Adrenal gland (tissue), 12 donors: Measurements from ENCODE around the gene CABP4. TPM values are rescaled to one million over a fixed set of nuclear protein-coding genes. Genes with fewer than 3 reads are reported as not detected.
A peak's percentile ranks its signal among the peaks of the same experiment; 100 is the strongest.

Experiments used
- DNase-seq, 7 donors: peaks; one replicate each; pipeline ENCODE4 v3.0.0-alpha.2; 2019 to 2020
- H3K27ac ChIP-seq, 5 donors: fragments of 200-600 bp; sonication (generic) in 4 of 5; 1 replicate in 3 of 5; 2 replicates in 2 of 5; pipeline versions ENCODE4 v1.5.1 to v1.8.0; 2016 to 2020; ENCODE audit warnings: mild to moderate bottlenecking in 1 of 5
- H3K27me3 ChIP-seq: fragments of 200-600 bp; 2 replicates; pipeline ENCODE4 v1.8.0; 2021
- H3K36me3 ChIP-seq, 2 donors: fragments of 200-600 bp; replicated peaks in 1 of 2; 1 replicate in 1 of 2; 2 replicates in 1 of 2; pipeline versions ENCODE4 v1.5.1 to v1.8.0; 2018 to 2022
- H3K4me1 ChIP-seq, 2 donors: fragments of 200-600 bp; replicated peaks in 1 of 2; 1 replicate in 1 of 2; 2 replicates in 1 of 2; pipeline versions ENCODE4 v1.5.1 to v1.8.0; 2018 to 2021
- H3K4me3 ChIP-seq, 4 donors: fragments of 200-600 bp; sonication (generic) in 3 of 4; one replicate each; pipeline ENCODE4 v1.5.1; 2016 to 2018
- H3K9me3 ChIP-seq, 3 donors: fragments of 200-600 bp; sonication (generic) in 1 of 3; replicated peaks in 1 of 3; 1 replicate in 2 of 3; 2 replicates in 1 of 3; pipeline versions ENCODE4 v1.5.1 to v1.8.0; 2016 to 2021
- POLR2A ChIP-seq, 2 donors: fragments of 450-650 bp; IDR thresholded peaks; one replicate each; pipeline ENCODE4 v1.6.1; 2017; ENCODE audit warnings: antibody characterized with exemption in 2 of 2, mild to moderate bottlenecking in 2 of 2, moderate library complexity in 1 of 2
- WGBS, 4 donors: extraction: QIAGEN DNeasy Blood & Tissue Kit in 2 of 4; methylation state at CpG; one replicate each; pipeline versions ENCODE4 v1.1.5 to v1.1.7; 2013 to 2017; 5-methylcytosine and 5-hydroxymethylcytosine counted together
- intact Hi-C, 2 donors: fragments of 100-400 bp; cut with DNase I; formaldehyde crosslinking; loops; one replicate each; pipeline versions ENCODE4 v1.14.1 to v1.15.0; 2022 to 2023
- polyA plus RNA-seq, 3 donors: library from polyadenylated mRNA; stranded (reverse); fragments of 200-250 nt in 2 of 3; fragments of 350-450 nt in 1 of 3; fragmentation: Illumina TruSeq in 1 of 3; extraction: RNeasy Lipid Tissue Mini Kit (QIAGEN cat#74804) in 1 of 3; gene quantifications; one replicate each; pipeline ENCODE4 v1.2.3, GENCODE V29; 2013 to 2014
- total RNA-seq, 9 donors: library from RNA; depleted of rRNA in 4 of 9; stranded (reverse); fragments of >200 nt in 4 of 9; fragments of 120-200 nt in 1 of 9; fragmentation: NEBNext Ultra II Directional in 1 of 9; extraction: Animal tissue kit (Norgen Biotek cat#: 25700) in 1 of 9; gene quantifications; one replicate each; pipeline versions ENCODE4 v1.1.0 to v1.2.4, GENCODE V29; 2013 to 2023
- TF ChIP-seq, protein P1 (sequence below), 6 experiments: fragments of 450-650 bp in 4 of 6; fragments of 200-600 bp in 2 of 6; sonication (generic) in 1 of 6; IDR thresholded peaks; 1 replicate in 5 of 6; 2 replicates in 1 of 6; pipeline versions ENCODE4 v1.5.1 to v1.8.0; 2016 to 2021; ENCODE audit warnings: antibody characterized with exemption in 6 of 6, mild to moderate bottlenecking in 2 of 6, moderate library complexity in 1 of 6
- donor health status: healthy with polysubstance abuse.
- donor health status: Bipolar disorder and iron deficiency.
- donor health status: DM: yes; HTN: yes; CAD: no.
- donor health status: DM: no; HTN: no; CAD: no.
- donor health status: DM: no; HTN: no; CAD: no.
- donor health status: DM: yes; HTN: yes; CAD: no.

The CABP4 gene
- total and polyA plus RNA-seq, 12 donors, result 0.28 to 3.8 (median 1.5) TPM; not detected in 1

DNA sequence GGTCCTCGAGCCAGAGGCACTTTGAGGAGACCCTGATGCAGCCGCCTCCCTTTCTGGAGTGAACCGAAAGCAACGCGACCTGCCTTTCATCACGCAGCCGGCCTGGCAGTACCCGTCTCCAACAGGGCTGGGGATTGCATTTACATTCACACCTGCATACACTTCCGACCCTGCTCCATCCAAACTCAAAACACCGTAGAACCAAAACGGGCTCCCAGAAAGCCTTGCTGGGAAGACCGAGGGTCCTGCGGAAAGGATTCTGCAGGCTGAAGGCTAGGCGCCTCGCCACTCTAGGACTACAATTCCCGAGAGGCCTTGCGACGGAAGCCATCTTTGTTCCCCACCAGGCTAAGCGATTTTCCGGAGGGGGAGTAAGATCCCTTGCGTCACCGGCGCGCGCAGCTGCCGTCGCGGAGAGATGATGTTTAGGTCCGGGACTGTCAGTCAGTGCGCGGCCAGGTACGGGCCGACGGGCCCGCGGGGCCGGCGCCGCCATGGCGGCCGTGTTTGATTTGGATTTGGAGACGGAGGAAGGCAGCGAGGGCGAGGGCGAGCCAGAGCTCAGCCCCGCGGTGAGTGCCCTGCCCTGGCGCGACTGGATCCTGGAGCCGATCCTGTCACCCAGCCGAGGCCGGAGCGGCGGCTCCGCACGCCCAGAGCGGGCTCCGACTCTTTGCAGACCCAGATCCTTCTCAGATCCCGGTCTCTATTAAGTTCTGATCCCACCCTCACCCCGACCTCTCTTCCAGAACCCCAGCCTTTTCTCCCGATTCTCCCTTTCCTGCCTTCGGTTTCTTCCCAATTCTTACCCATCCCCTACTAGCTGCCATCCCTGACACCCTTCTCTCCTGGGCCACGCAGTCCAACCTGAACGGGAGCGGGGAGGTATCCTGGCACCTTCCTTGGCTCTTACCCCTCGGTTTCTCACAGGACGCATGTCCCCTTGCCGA is 26.8 kb upstream of the CABP4 start, which contains the start of gene RPS6KB2:
Gene RPS6KB2 (plus strand): TSS at position 443 of the 950 bp plus-strand sequence. CDS start 52 bp downstream, at position 495.
- TF ChIP-seq, protein P1, sequence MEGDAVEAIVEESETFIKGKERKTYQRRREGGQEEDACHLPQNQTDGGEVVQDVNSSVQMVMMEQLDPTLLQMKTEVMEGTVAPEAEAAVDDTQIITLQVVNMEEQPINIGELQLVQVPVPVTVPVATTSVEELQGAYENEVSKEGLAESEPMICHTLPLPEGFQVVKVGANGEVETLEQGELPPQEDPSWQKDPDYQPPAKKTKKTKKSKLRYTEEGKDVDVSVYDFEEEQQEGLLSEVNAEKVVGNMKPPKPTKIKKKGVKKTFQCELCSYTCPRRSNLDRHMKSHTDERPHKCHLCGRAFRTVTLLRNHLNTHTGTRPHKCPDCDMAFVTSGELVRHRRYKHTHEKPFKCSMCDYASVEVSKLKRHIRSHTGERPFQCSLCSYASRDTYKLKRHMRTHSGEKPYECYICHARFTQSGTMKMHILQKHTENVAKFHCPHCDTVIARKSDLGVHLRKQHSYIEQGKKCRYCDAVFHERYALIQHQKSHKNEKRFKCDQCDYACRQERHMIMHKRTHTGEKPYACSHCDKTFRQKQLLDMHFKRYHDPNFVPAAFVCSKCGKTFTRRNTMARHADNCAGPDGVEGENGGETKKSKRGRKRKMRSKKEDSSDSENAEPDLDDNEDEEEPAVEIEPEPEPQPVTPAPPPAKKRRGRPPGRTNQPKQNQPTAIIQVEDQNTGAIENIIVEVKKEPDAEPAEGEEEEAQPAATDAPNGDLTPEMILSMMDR (IDR thresholded peaks at IDR 0.05), result peak in 1 of 6 experiments; percentile 2
- TF ChIP-seq POLR2A (IDR thresholded peaks at IDR 0.05), result peak; percentile 92 to 94
- WGBS, 4 donors, result 0% methylated on average over 47 to 68 of the region's 68 CpGs
- intact Hi-C loops, result no loop called here

DNA sequence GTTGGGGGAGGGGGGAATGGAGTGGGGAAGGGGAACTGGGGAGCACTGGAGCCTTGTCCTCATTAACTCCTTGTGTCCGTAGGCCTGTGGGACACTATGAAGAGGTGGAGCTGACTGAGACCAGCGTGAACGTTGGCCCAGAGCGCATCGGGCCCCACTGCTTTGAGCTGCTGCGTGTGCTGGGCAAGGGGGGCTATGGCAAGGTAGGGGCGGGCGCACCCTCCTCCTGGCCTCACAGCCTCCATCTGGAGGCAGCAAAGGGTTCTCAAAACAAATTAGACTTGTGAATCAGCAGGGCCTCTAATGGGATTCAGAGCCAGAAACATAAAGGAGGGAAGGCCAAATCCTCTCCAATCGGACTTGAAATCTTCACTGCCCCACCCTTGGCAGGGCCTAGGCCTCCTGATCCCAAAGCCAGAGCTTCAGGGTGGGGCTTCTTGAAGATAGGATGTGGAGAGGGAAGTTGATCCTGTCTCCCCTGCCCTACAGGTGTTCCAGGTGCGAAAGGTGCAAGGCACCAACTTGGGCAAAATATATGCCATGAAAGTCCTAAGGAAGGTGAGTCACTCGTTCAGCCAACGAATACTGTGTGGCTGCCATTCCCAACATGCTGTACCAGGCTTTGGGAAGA is 26.0 kb upstream of the CABP4 start:
- Histone ChIP-seq H3K36me3 (peaks cover 0 to 31% of the 10 kb centered on the region in 2 donors), H3K4me1 (peaks cover 15% of the 10 kb centered on the region in 2 donors), H3K4me3 (peak overlapping the region; percentile 35 to 98 (median 77)), H3K27ac (peak overlapping the region in 4 of 5 donors; percentile 78 to 94 (median 86)), H3K27me3 (no peaks in the 10 kb centered on the region), H3K9me3 (no peaks in the 10 kb centered on the region)
- no peak for DNase-seq
- TF ChIP-seq POLR2A (IDR thresholded peaks at IDR 0.05), result no peak
- intact Hi-C loops, result no loop called here
- WGBS, 4 donors, result 34 to 46% (median 42%) methylated on average over 6 to 12 of the region's 12 CpGs

More for the DNA sequence above, 26.8 kb upstream of the CABP4 start, which contains the start of gene RPS6KB2:
- Histone ChIP-seq H3K36me3 (peaks cover 0 to 23% of the 10 kb centered on the region in 2 donors), H3K4me3 (peak within 1 kb of the TSS; percentile 35 to 98 (median 77)), H3K27ac (peak within 1 kb of the TSS; percentile 73 to 94 (median 84)), H3K4me1 (peaks cover 15% of the 10 kb centered on the region in 2 donors), H3K9me3 (no peaks in the 10 kb centered on the region), H3K27me3 (no peaks in the 10 kb centered on the region)
- DNase-seq, result peak; percentile 98 to 100 (median 99)

DNA sequence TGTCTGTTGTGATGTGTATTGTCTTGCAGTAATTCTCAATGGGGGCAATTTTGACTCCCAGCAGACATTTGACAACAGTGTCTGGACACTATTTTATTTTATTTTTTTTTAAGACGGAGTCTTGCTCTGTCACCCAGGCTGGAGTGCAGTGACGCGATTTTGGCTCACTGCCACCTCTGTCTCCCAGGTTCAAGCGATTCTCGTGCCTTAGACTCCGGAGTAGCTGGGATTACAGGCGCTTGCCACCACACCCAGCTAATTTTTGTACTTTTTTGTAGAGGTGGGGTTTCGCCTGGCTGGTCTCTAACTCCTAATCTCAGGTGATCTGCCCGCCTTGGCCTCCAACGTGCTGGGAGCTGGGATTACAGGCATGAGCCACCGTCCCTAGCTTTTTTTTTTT is 25.4 kb upstream of the CABP4 start:
- no peak for DNase-seq
- TF ChIP-seq, protein P1 (IDR thresholded peaks at IDR 0.05), result no peak
- TF ChIP-seq POLR2A (IDR thresholded peaks at IDR 0.05), result no peak
- Histone ChIP-seq H3K27ac (peak overlapping the region in 1 of 5 donors; percentile 89), H3K9me3 (no peaks in the 10 kb centered on the region), H3K4me1 (peaks cover 15% of the 10 kb centered on the region in 2 donors), H3K36me3 (peaks cover 0 to 37% of the 10 kb centered on the region in 2 donors), H3K4me3 (no peak overlapping the region), H3K27me3 (no peaks in the 10 kb centered on the region)
- 71 to 81% (median 77%) methylated on average over 11 of the region's 11 CpGs for WGBS, 4 donors
- intact Hi-C loops, result no loop called here

DNA sequence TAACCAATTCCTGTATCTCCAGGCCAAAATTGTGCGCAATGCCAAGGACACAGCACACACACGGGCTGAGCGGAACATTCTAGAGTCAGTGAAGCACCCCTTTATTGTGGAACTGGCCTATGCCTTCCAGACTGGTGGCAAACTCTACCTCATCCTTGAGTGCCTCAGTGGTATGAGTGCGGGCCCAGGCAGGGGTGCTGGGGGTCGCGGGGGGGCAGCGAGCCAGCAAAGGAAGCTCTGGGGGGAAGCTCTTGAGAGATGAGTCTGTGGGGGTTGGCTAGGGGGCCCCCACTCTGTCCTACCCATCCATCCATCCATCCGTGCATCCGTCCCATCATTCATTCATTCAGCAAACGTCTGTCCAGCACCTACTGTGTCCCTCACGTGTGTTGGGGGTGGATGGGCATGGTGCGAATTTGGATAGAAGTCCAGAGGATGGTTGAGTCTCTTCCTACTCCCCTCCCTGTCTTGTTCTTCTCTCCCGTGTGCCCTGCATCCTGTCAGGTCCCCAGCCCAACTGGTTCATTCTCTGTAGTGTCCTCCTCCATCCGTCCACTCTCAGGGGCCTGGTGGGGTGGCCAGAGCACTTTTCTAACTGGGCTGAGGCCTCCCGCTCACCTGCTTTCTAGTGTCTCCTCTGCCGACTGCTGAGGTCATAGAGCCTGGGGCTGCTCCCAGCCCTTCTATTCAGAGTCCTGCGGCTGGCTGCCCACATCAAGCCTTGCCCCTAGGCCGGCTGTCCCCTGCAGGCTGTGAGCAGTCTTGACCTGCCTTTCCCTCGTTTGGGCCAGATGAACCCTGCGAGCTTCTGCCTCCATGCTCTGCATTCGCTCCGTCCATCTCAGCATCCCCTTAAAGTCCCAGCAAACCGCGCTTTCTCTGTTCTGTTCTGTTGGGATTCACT is 23.6 kb upstream of the CABP4 start:
- Histone ChIP-seq H3K36me3 (peaks cover 0 to 42% of the 10 kb centered on the region in 2 donors), H3K9me3 (no peaks in the 10 kb centered on the region), H3K27ac (no peak overlapping the region), H3K4me3 (no peak overlapping the region), H3K4me1 (peaks cover 15 to 23% of the 10 kb centered on the region in 2 donors), H3K27me3 (no peaks in the 10 kb centered on the region)
- WGBS, 4 donors, result 90 to 95% (median 92%) methylated on average over 20 to 24 of the region's 24 CpGs
- no peak for TF ChIP-seq POLR2A (IDR thresholded peaks at IDR 0.05)
- TF ChIP-seq, protein P1 (IDR thresholded peaks at IDR 0.05), result no peak
- DNase-seq, result no peak
- intact Hi-C loops, result no loop called here
